ACC112 (cell line): Measurements from ENCODE around the gene TMTC4.

ENCODE experiments used
- H2AFZ ChIP-seq: fragments of 200-600 bp; sonication (generic); one replicate; pipeline ENCODE4 v1.6.0; 2017; ENCODE audit warnings: antibody characterized with exemption, low read length; ENCODE audit not compliant: unreplicated experiment
- H3K27ac ChIP-seq: fragments of 200-600 bp; sonication (generic); 2 replicates; pipeline ENCODE4 v1.5.1; 2014; ENCODE audit warnings: low read depth, mild to moderate bottlenecking, antibody characterized with exemption, low read length, moderate library complexity
- H3K27me3 ChIP-seq: fragments of 200-600 bp; sonication (generic); 2 replicates; pipeline ENCODE4 v1.6.1; 2014; ENCODE audit warnings: mild to moderate bottlenecking, antibody characterized with exemption, low read length, moderate library complexity, mixed read lengths; ENCODE audit not compliant: insufficient read depth
- H3K36me3 ChIP-seq: fragments of 200-600 bp; sonication (generic); 2 replicates; pipeline ENCODE4 v1.6.1; 2016; ENCODE audit warnings: mild to moderate bottlenecking, antibody characterized with exemption, low read length, moderate library complexity, mixed read lengths; ENCODE audit not compliant: insufficient read depth
- H3K4me1 ChIP-seq: fragments of 200-600 bp; sonication (generic); one replicate; pipeline ENCODE4 v1.6.1; 2016; ENCODE audit warnings: low read length, mixed read lengths; ENCODE audit not compliant: insufficient read depth, unreplicated experiment, control insufficient read depth
- H3K4me3 ChIP-seq: fragments of 200-600 bp; sonication (generic); 2 replicates; pipeline ENCODE4 v1.5.1; 2014; ENCODE audit warnings: mild to moderate bottlenecking, low read depth, low read length
- H3K79me2 ChIP-seq: fragments of 200-600 bp; sonication (generic); one replicate; pipeline ENCODE4 v1.6.0; 2016; ENCODE audit warnings: low read length; ENCODE audit not compliant: control insufficient read depth, unreplicated experiment, insufficient read depth

TMTC4 gene

DNA sequence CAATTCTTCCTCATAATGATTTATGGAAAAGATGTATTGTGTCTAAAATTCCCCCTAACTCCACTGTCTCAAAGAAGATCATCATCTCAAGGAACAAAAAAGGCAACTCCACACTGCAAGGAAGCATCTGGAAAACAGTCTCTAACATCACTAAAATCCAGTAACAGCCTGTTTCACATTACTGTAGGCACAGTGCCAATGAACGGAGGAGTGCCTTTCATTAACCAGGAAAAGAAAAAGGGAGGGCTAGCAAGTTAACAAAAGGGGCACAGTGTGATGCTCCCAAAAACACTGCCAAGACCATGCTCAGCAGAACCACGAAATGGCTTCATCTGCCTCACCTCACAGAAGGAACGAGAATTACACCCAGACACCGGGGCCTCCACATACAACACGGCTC is 8.5 kb downstream of the TMTC4 start:
- Histone ChIP-seq H2AFZ (no peak overlapping the region), H3K27me3 (no peaks in the 10 kb centered on the region), H3K36me3 (no peaks in the 10 kb centered on the region), H3K4me1 (no peaks in the 10 kb centered on the region), H3K27ac (no peak overlapping the region), H3K79me2 (no peaks in the 10 kb centered on the region), H3K4me3 (no peak overlapping the region)

DNA sequence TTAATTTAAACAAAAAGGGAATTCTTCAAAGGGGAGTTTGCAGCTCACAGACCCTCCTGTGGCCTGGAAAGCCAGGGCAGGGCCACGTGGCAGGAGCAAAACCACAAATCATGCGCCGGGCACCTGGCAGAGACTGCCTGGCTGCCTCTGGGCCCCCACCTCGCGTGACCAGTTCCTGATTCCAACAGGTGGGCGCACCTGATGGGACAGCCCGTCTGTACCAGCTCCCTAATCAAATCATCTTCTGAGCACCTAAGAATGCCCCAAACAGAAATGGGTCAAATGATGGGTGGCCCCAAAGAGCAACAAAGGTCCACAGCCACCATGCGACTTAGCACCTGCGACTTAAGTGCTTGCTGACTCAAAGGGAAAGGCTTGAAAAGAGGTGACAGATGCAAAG is 9.2 kb downstream of the TMTC4 start:
- no peak overlapping the region for H3K27ac ChIP-seq
- H3K36me3 ChIP-seq = no peaks in the 10 kb centered on the region
- no peak overlapping the region for H3K4me3 ChIP-seq
- no peaks in the 10 kb centered on the region for H3K27me3 ChIP-seq
- H2AFZ ChIP-seq = no peak overlapping the region
- H3K4me1 ChIP-seq = no peaks in the 10 kb centered on the region
- no peaks in the 10 kb centered on the region for H3K79me2 ChIP-seq

DNA sequence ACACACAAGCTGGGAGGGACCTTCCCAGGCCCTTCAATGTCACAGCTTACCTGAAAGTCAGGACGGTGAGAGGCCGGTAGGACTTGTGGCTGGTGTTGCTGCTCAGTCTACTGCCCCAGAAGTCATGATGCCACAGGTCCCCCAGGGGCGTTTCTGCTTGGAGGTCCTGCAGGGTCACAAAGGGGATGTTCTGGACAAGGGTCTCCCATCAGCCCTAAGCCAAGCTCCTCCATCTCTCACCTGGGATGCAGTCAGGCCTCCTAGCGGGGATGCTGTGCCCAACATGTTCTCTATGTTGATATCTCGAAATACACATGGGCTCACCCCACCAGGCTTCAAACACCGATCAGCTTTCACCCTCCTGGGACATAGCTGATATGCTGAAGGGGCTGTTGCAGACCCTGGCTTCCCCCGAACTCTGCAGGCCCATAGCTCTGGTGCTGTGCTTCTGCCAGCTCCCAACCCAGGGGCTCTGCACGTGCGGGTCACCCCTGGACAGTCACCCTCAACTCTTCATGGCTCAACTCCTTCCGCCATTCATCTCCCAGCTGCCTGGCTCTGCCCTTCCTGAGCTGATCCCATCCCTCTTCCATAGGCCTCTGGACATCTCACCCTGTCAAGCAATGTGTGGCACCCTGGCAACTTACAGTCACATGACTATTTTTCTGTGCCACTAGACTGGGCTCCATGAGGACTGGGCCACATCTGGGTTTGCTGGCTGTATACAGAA is 10.3 kb downstream of the TMTC4 start:
- H3K27me3 ChIP-seq = no peaks in the 10 kb centered on the region

DNA sequence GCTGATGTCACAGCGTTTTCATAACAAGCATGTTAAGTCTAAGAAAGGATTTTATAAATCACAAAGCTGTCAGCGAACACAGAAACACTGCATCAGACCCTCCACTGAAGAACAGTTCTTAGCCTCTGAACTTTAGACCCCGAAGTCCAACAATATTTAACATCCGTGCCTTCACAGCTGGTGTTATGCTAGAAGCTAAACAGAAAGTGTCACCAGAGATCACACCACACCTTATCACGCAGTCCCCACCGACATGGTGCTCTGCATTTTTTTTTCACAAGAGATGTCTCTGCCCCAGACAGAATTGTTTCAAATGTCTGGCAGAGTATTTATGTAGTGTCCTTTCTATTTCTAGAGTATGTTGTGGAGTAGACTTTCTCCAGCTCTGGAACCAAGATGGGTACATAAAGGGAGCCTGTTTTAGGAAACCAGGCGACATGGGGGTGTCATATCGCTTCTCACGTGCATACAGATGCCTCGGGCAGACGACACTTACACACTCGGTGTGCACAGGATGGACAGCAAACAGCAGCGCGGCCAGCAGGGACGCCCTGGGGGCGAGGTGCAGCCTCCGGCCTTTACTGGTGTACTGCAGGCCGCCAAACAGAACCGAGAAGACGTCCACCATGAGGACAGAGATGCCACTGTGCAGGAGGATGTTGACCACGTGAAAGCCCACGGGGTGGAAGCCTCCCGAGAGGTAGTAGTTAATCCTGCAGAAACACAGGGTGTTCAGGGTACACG is 12.0 kb downstream of the TMTC4 start:
- no peak overlapping the region for H2AFZ ChIP-seq
- H3K36me3 ChIP-seq = no peaks in the 10 kb centered on the region
- H3K79me2 ChIP-seq = no peaks in the 10 kb centered on the region

More for the DNA sequence above, 10.3 kb downstream of the TMTC4 start:
- no peaks in the 10 kb centered on the region for H3K36me3 ChIP-seq
- no peaks in the 10 kb centered on the region for H3K4me1 ChIP-seq
- no peak overlapping the region for H2AFZ ChIP-seq
- H3K79me2 ChIP-seq = no peaks in the 10 kb centered on the region
- no peak overlapping the region for H3K27ac ChIP-seq
- H3K4me3 ChIP-seq = no peak overlapping the region

DNA sequence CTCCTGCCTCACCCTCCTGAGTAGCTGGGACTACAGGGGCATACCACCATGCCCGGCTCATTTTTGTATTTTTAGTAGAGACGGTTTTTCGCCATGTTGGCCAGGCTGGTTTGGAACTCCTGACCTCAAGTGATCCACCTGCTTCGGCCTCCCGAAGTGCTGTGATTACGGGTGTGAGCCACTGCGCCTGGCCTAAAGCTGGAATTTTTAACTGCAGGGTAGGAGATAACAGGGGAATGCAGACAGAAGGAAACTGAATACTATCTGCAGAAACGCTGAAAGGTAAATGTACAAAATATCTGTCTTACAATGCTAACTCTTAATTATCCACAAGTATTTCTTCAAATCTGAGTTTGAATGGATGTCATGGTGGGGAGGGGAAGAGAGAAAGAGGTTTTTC is 13.8 kb downstream of the TMTC4 start:
- no peaks in the 10 kb centered on the region for H3K36me3 ChIP-seq
- H3K79me2 ChIP-seq = no peaks in the 10 kb centered on the region
- H3K27me3 ChIP-seq = no peaks in the 10 kb centered on the region
- H3K4me1 ChIP-seq = no peaks in the 10 kb centered on the region
- no peak overlapping the region for H3K27ac ChIP-seq
- H3K4me3 ChIP-seq = no peak overlapping the region
- H2AFZ ChIP-seq = no peak overlapping the region

More for the DNA sequence above, 12.0 kb downstream of the TMTC4 start:
- Histone ChIP-seq H3K4me3 (no peak overlapping the region), H3K27ac (no peak overlapping the region), H3K4me1 (no peaks in the 10 kb centered on the region), H3K27me3 (no peaks in the 10 kb centered on the region)

DNA sequence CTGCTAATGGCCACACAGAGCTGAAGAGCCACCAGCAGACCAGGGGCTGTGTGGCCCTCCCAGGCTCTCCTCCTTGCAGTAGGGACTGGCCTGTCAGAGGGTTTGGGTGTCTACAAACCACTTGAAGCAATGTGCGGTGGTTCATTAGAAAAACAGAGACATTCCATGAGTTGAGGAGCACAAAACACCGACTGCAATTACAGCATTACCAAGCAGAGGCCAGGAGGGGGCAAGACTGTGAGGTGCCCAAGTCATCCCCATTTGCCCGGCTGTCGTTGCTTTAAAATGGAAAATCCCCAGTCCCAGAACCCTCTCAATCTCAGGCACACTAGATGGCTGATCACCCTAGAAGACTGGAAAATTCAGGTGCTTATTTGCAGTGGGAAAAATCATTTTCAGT is 15.0 kb downstream of the TMTC4 start:
- Histone ChIP-seq H3K27me3 (no peaks in the 10 kb centered on the region), H3K4me1 (no peaks in the 10 kb centered on the region), H3K27ac (no peak overlapping the region), H3K79me2 (no peaks in the 10 kb centered on the region), H3K36me3 (no peaks in the 10 kb centered on the region), H2AFZ (no peak overlapping the region), H3K4me3 (no peak overlapping the region)

DNA sequence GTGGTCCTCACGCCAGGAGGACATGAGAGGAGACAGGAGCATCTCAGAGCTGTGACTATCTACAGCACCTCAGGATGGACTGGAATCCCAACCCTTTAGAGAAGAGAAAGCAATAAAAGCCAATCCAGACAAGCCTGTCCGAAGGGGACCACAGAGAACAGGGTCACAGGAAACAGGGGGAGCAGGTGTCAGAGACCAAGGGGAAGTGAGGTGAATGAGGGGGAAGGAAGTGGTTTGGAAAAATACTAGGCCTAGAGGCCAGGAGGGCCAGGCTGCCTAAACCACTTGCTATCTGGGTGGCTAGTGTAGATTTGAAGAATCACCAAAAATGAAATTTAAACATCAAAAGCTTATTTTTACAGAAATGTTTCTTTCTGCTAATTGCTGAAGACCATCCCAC is 16.2 kb downstream of the TMTC4 start:
- no peak overlapping the region for H3K27ac ChIP-seq
- no peak overlapping the region for H3K4me3 ChIP-seq
- no peaks in the 10 kb centered on the region for H3K4me1 ChIP-seq
- H2AFZ ChIP-seq = no peak overlapping the region
- no peaks in the 10 kb centered on the region for H3K79me2 ChIP-seq
- no peaks in the 10 kb centered on the region for H3K27me3 ChIP-seq
- H3K36me3 ChIP-seq = no peaks in the 10 kb centered on the region

DNA sequence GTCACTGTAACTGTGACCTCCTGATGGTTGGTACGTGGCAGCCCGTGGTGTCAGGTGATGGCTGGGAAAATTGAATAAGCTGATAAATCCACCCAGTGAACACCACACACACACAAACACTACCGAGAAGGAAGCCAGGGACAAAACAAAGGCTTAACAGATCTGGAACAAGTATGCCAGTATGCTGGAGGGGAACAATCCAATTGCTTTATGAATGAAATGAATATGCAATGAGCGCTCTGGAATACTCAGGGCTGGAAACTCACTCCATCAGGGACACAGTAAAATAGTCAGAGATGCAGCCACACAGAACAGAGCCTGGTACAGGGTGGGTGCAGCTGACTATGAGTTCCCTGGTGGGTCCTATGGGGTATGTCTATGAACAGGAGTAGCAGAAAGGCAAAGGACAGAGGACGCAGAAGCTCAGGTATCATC is 16.7 kb downstream of the TMTC4 start:
- H3K27ac ChIP-seq = no peak overlapping the region
- H3K27me3 ChIP-seq = no peaks in the 10 kb centered on the region
- H3K79me2 ChIP-seq = no peaks in the 10 kb centered on the region
- no peak overlapping the region for H2AFZ ChIP-seq
- H3K4me3 ChIP-seq = no peak overlapping the region
- H3K36me3 ChIP-seq = no peaks in the 10 kb centered on the region
- no peaks in the 10 kb centered on the region for H3K4me1 ChIP-seq

DNA sequence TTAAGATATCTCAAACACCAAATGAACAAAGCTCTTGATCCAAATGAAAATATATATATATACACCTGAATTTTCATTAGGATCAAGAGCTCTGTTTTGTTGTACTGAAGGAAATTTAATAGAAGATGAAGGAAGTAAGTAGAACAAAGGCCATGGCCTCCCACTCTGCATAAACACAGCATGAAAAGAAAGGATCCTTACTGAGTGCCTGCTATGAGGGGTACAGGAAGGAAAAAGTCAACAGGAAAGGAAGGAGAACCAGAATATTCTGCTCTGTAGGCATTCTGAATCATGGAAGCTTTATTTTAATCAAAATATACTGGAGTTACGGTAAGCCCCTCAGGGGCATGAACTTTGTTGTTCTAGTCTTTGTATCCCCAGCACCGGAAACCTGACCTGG is 22.1 kb downstream of the TMTC4 start:
- Histone ChIP-seq H3K4me3 (no peak overlapping the region), H3K27me3 (no peaks in the 10 kb centered on the region), H2AFZ (no peak overlapping the region), H3K4me1 (no peaks in the 10 kb centered on the region), H3K79me2 (no peaks in the 10 kb centered on the region), H3K27ac (no peak overlapping the region), H3K36me3 (no peaks in the 10 kb centered on the region)

DNA sequence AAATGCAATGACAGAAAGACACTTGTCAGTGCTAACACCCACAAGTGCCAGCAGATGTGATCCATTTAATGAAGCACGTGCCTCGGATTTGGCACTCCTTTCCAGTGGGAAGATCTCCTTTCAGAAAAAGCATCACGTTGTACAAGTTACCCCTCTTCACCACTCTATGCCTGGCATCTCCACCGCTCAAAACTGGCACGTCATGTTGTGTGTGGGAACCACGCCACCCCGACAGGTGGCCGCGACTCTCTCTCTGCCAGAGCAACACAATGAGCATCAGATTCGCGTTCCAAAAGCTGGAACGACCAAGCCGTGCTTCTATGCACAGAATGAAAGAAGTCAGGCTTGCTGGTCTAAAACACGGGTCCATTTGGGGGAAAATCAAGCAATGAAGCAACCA is 24.3 kb downstream of the TMTC4 start:
- no peaks in the 10 kb centered on the region for H3K79me2 ChIP-seq
- no peak overlapping the region for H3K4me3 ChIP-seq
- no peaks in the 10 kb centered on the region for H3K27me3 ChIP-seq
- no peaks in the 10 kb centered on the region for H3K4me1 ChIP-seq
- H2AFZ ChIP-seq = no peak overlapping the region
- H3K36me3 ChIP-seq = no peaks in the 10 kb centered on the region
- H3K27ac ChIP-seq = no peak overlapping the region

DNA sequence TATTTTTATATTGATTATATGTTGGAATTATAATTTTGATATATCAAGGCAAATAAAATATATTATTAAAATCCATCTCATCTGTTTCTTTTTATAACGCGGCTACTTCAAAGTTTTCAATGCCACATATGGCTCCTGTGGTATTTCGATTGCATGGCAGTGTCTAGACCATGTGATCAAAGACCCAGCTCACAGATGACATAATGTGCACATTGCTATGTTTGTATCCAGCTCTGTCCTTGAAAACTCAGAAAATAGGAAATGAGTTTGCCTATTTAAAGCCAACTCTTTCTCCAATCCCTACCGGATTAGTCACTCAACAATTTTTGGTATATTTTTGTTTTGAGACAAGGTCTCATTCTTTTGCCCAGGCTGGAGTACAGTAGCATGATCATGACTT is 26.2 kb downstream of the TMTC4 start:
- Histone ChIP-seq H3K27ac (no peak overlapping the region), H3K36me3 (no peaks in the 10 kb centered on the region), H2AFZ (no peak overlapping the region), H3K79me2 (no peaks in the 10 kb centered on the region), H3K4me1 (no peaks in the 10 kb centered on the region), H3K4me3 (no peak overlapping the region), H3K27me3 (no peaks in the 10 kb centered on the region)
